Smooth muscle cell of the umbilical artery (primary cell): Measurements from ENCODE around the gene ATG4A. TPM values are rescaled to one million over a fixed set of nuclear protein-coding genes. Genes with fewer than 3 reads are reported as not detected.

Source experiments
- total RNA-seq: library from RNA; depleted of rRNA; stranded (reverse); fragments of >200 nt; gene quantifications from 2 replicates; pipeline ENCODE4 v1.2.3, GENCODE V29; 2014

The ATG4A gene
- total RNA-seq = 17.8 and 17.9 TPM in 2 replicates

GRCh38 chrX:108091264-108091877, at the start of gene ATG4A, which contains the start of gene PSMD10:
Gene ATG4A, plus strand, starts transcription at chrX:108091778. Its CDS starts 49 bp downstream, at chrX:108091827.
Gene PSMD10, minus strand, starts transcription at chrX:108091542. Its CDS starts 22 bp downstream, at chrX:108091520.

GRCh38 chrX:108044554-108045256, 46.9 kb upstream of the ATG4A start, which contains the start of gene VSIG1:
Gene VSIG1, plus strand, starts transcription at chrX:108045065. Its CDS starts 66 bp downstream, at chrX:108045131.

Other genes with a start within 250 kb of the ATG4A start
- gene TEX13B, start 109.4 kb upstream of the ATG4A start, total RNA-seq = not detected in 2 replicates
- gene VSIG1, start 46.7 kb upstream of the ATG4A start, total RNA-seq = under 0.01 and 0.14 TPM in 2 replicates
- gene PSMD10, start 236 bp upstream of the ATG4A start, total RNA-seq = 96.1 and 142 TPM in 2 replicates